Measurements from ENCODE around the gene INSIG1. TPM values are rescaled to one million over a fixed set of nuclear protein-coding genes. Genes with fewer than 3 reads are reported as not detected.

The INSIG1 gene
- total and polyA plus RNA-seq, 8 donors, result 13.5 to 170 (median 21.4) TPM

DNA sequence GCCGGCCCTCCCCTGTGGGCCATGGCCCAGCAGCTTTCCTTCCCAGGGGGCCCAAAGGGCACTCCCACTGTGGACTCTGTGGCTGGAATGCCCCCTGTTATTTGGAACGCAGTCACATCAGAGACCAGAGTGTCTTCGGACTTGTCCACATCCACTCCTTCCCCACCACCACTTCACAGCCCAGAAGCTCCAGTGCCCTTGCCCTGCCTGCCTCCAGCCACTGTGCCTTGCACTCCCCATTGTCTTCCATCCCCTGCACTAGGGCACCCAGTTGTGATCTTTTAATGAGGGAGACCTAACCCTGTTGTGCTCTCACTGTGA is 19.4 kb downstream of the INSIG1 start:
- H3K27ac ChIP-seq, result peak overlapping the region in 1 of 2 donors; percentile 51
- no peaks in the 10 kb centered on the region for H3K9me3 ChIP-seq
- TF ChIP-seq, protein P1, sequence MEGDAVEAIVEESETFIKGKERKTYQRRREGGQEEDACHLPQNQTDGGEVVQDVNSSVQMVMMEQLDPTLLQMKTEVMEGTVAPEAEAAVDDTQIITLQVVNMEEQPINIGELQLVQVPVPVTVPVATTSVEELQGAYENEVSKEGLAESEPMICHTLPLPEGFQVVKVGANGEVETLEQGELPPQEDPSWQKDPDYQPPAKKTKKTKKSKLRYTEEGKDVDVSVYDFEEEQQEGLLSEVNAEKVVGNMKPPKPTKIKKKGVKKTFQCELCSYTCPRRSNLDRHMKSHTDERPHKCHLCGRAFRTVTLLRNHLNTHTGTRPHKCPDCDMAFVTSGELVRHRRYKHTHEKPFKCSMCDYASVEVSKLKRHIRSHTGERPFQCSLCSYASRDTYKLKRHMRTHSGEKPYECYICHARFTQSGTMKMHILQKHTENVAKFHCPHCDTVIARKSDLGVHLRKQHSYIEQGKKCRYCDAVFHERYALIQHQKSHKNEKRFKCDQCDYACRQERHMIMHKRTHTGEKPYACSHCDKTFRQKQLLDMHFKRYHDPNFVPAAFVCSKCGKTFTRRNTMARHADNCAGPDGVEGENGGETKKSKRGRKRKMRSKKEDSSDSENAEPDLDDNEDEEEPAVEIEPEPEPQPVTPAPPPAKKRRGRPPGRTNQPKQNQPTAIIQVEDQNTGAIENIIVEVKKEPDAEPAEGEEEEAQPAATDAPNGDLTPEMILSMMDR (IDR thresholded peaks at IDR 0.05), result no peak
- ATAC-seq (no peak), DNase-seq (no peak)
- H3K36me3 ChIP-seq, result no peaks in the 10 kb centered on the region
- intact Hi-C loops (cut with DNase I), result no loop called here
- H3K4me1 ChIP-seq, result no peaks in the 10 kb centered on the region
- H3K27me3 ChIP-seq, result peaks cover 0 to 7% of the 10 kb centered on the region in 2 donors
- no peak overlapping the region for H3K4me3 ChIP-seq

DNA sequence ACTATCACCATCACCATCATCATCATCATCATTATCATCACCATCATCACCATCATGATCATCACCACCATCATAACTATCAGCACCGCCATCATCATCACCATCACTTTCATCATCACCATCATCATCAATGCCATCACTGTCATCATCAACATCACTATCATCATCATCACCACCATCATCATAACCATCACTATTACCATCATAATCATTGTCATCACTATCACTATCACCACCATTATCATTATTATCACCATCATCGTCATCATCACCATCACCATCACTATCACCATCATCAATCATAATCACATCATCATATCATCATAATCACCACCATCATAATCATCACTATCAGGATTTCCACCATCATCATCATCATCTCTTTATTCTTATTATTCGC is 20.6 kb downstream of the INSIG1 start:
- Histone ChIP-seq H3K9me3 (no peaks in the 10 kb centered on the region), H3K4me3 (no peak overlapping the region), H3K4me1 (no peaks in the 10 kb centered on the region), H3K36me3 (no peaks in the 10 kb centered on the region), H3K27ac (no peak overlapping the region), H3K27me3 (peaks cover 0 to 7% of the 10 kb centered on the region in 2 donors)
- DNase-seq, result peak in 1 of 4 donors; percentile 12
- TF ChIP-seq, protein P1 (IDR thresholded peaks at IDR 0.05), result no peak
- no peak for ATAC-seq
- intact Hi-C loops (cut with DNase I), result no loop called here

DNA sequence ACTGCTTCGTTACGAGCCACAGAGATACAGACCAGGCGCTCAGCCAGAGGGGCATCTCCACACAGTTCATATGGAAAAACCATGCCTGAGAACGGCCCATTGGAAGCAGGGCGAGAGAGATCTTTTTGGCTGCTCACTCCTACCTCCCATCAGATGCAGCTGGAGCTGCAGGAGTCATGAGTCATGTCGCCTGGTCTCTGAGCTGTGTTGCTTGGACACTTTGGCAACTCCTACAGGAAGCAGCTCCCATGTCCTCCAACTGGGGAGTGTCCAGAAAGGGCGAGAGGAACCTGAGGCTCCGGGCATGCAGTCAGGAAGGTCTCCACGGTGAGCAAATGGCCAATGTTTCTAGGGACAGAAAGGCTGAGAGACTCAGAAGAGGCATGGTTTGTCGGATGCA is 24.9 kb downstream of the INSIG1 start:
- DNase-seq, result no peak
- no peaks in the 10 kb centered on the region for H3K36me3 ChIP-seq
- peaks cover 0 to 33% of the 10 kb centered on the region in 2 donors for H3K27me3 ChIP-seq
- intact Hi-C loops (cut with DNase I), result no loop called here
- ATAC-seq, result no peak
- TF ChIP-seq, protein P1 (IDR thresholded peaks at IDR 0.05), result no peak
- no peak overlapping the region for H3K4me3 ChIP-seq
- H3K27ac ChIP-seq, result no peak overlapping the region
- H3K9me3 ChIP-seq, result no peaks in the 10 kb centered on the region
- no peaks in the 10 kb centered on the region for H3K4me1 ChIP-seq

GRCh38 chr7:155323001-155323638 is 25.4 kb downstream of the INSIG1 start:
- H3K4me1 ChIP-seq, result no peaks in the 10 kb centered on the region
- intact Hi-C loops (cut with DNase I), result no loop called here
- peaks cover 0 to 38% of the 10 kb centered on the region in 2 donors for H3K27me3 ChIP-seq
- H3K9me3 ChIP-seq, result no peaks in the 10 kb centered on the region
- H3K27ac ChIP-seq, result no peak overlapping the region
- no peaks in the 10 kb centered on the region for H3K36me3 ChIP-seq
- ATAC-seq (no peak), DNase-seq (no peak)
- H3K4me3 ChIP-seq, result no peak overlapping the region
- TF ChIP-seq, protein P1 (IDR thresholded peaks at IDR 0.05), result no peak

DNA sequence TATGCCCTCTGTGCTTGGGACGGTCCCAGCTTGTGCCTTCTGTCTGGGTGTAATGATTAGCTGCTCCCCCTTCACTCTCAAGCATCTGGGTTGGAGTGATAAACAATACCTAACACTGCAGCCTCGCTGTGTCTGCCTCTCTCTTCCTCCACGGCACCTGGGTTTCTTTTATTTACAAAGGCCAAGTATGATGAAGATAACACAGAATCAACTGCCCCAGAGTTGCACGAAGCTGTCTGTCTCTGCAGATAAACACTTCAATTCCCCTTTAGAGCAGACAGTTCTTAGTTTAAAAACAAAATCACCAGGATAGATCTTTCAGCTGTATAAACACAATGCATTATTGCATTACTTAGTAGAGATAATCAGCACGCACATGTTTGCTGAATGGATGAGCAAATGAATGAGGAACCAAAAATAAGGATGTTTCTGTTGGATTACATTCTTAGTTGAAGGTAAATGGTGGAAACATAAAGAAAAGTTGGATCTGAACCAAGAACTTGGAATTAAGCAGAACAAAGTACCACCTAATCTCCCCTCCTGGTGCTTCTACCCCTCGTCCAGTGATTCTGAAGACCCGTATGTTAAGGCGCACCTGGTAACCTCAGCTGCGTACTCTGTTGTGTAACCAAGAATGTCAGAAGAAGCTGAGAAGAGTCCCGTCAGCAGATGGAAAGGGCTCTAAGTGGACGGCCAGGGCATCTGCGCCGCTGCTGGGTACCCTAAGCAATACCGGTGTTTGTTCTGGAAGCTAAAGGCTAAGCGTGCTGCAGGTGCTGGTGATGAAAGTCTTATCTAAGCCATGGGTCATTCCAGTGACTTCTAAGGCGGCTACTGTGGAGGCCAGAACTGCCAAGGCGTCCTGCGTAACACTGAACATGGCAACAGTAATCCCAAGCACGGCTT is 26.6 kb downstream of the INSIG1 start:
- Histone ChIP-seq H3K4me1 (no peaks in the 10 kb centered on the region), H3K36me3 (no peaks in the 10 kb centered on the region), H3K9me3 (no peaks in the 10 kb centered on the region), H3K27me3 (peaks cover 0 to 38% of the 10 kb centered on the region in 2 donors), H3K27ac (no peak overlapping the region), H3K4me3 (no peak overlapping the region)
- ATAC-seq (no peak), DNase-seq (no peak)
- intact Hi-C loops (cut with DNase I), result no loop called here
- TF ChIP-seq, protein P1 (IDR thresholded peaks at IDR 0.05), result no peak

Data from left lung (tissue), 10 donors.